Right lobe of liver (tissue), 6 donors: ENCODE data around the gene CPPED1. TPM values are rescaled to one million over a fixed set of nuclear protein-coding genes. Genes with fewer than 3 reads are reported as not detected.
"Not testable (repeated sequence)": the region's sequence is repeated elsewhere in the genome, so short reads cannot be mapped to it uniquely, and the experiment has no call there.

ENCODE experiments used
- ATAC-seq, 4 donors: fragments of 200-7000 bp; cut with Tn5 transposase; one replicate each; pipeline ENCODE4 v1.9.1; 2020; ENCODE audit warnings: mild to moderate bottlenecking in 4 of 4, moderate library complexity in 4 of 4
- DNase-seq, 3 donors: peaks; one replicate each; pipeline ENCODE4 v3.0.0-alpha.2; 2020
- H3K27ac ChIP-seq, 3 donors: fragments of 200-600 bp; one replicate each; pipeline ENCODE4 v1.8.0; 2022
- H3K27me3 ChIP-seq, 2 donors: fragments of 200-600 bp; one replicate each; pipeline ENCODE4 v1.8.0; 2022
- H3K36me3 ChIP-seq, 4 donors: fragments of 200-600 bp; sonication (generic) in 1 of 4; one replicate each; pipeline versions ENCODE4 v1.5.1 to v1.8.0; 2017 to 2022; ENCODE audit warnings: control low read depth in 1 of 4
- H3K4me1 ChIP-seq, 4 donors: fragments of 200-600 bp; sonication (generic) in 1 of 4; one replicate each; pipeline versions ENCODE4 v1.5.1 to v1.8.0; 2017 to 2022; ENCODE audit warnings: control low read depth in 1 of 4
- H3K4me3 ChIP-seq, 3 donors: fragments of 200-600 bp; one replicate each; pipeline ENCODE4 v1.8.0; 2022
- H3K9me3 ChIP-seq, 4 donors: fragments of 200-600 bp; sonication (generic) in 1 of 4; one replicate each; pipeline versions ENCODE4 v1.5.1 to v1.8.0; 2017 to 2022; ENCODE audit warnings: control low read depth in 1 of 4
- CTCF ChIP-seq, 4 donors: fragments of 200-600 bp in 3 of 4; fragments of 450-650 bp in 1 of 4; IDR thresholded peaks; one replicate each; pipeline versions ENCODE4 v1.5.1 to v1.8.0; 2016 to 2022; ENCODE audit warnings: antibody characterized with exemption in 4 of 4, mild to moderate bottlenecking in 2 of 4
- POLR2A ChIP-seq: fragments of 450-650 bp; IDR thresholded peaks from one replicate; pipeline ENCODE4 v1.6.1; 2017; ENCODE audit warnings: antibody characterized with exemption, mild to moderate bottlenecking
- WGBS: methylation state at CpG from one replicate; pipeline ENCODE4 v1.1.6; 2018; ENCODE audit warnings: low coverage, low lambda C conversion rate; ENCODE audit not compliant: insufficient coverage; ENCODE audit errors: missing lambda C conversion rate; 5-methylcytosine and 5-hydroxymethylcytosine counted together
- intact Hi-C, 2 donors: fragments of 100-400 bp; cut with DNase I; formaldehyde crosslinking; loops; one replicate each; pipeline versions ENCODE4 v1.11.2 to v1.14.1; 2022
- total RNA-seq, 6 experiments: library from RNA; depleted of rRNA in 2 of 6; stranded (reverse); fragments of >200 nt in 2 of 6; fragmentation: NEBNext Ultra II Directional in 3 of 6; extraction: Animal tissue kit (Norgen Biotek cat#: 25700) in 3 of 6; gene quantifications; one replicate each; pipeline versions ENCODE4 v1.1.0 to v1.2.4, GENCODE V29; 2016 to 2023
- donor health status: DM: no; HTN: yes; CAD: no.
- donor health status: DM: no; HTN: no; CAD: no.
- donor health status: DM: no; HTN: no; CAD: no.
- donor health status: DM: no; HTN: yes; CAD: no.
- donor health status: DM: no; HTN: yes; CAD: no.

CPPED1 gene
- total RNA-seq, 6 experiments from 2014 or later = 24.0 to 41.6 (median 31.0) TPM

DNA sequence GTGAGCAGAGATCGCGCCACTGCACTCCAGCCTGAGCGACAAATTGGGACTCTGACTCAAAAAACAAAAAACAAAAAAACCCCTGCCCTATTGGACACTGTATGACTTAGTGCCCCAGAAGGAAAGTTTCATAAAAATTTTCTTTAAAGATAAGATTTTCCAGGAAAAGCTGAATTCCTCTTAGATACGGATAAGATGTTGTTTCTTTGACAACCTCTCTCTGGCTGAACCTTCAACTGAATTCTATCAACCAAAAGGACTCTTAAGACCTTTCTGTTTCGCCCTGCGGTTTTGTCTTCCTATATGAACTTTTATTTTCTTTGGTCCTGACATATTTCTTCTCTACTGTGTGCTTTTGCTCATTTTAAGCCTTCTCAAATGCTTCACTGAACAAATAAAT lies 35.8 kb downstream of the CPPED1 start:
- peaks cover 0 to 24% (median 3%) of the 10 kb centered on the region in 4 donors for H3K4me1 ChIP-seq
- no peak for TF ChIP-seq POLR2A
- TF ChIP-seq CTCF (IDR thresholded peaks at IDR 0.05) = no peak
- intact Hi-C loops = no loop called here
- DNase-seq = no peak
- WGBS = 76% methylated on average over 6 of the region's 6 CpGs
- no peaks in the 10 kb centered on the region for H3K9me3 ChIP-seq
- H3K27ac ChIP-seq = no peak overlapping the region
- no peak overlapping the region for H3K4me3 ChIP-seq
- ATAC-seq = no peak
- H3K36me3 ChIP-seq = peaks cover 0 to 3% (median 0%) of the 10 kb centered on the region in 4 donors
- no peaks in the 10 kb centered on the region for H3K27me3 ChIP-seq

- intact Hi-C loops = no loop called here
- no peak overlapping the region for H3K27ac ChIP-seq
- TF ChIP-seq CTCF (IDR thresholded peaks at IDR 0.05) = no peak
- TF ChIP-seq POLR2A = no peak
- no peaks in the 10 kb centered on the region for H3K27me3 ChIP-seq
- DNase-seq = no peak
- H3K4me3 ChIP-seq = no peak overlapping the region
- peaks cover 0 to 3% (median 0%) of the 10 kb centered on the region in 4 donors for H3K36me3 ChIP-seq
- H3K9me3 ChIP-seq = no peaks in the 10 kb centered on the region
- WGBS = 95% methylated on average over 3 of the region's 5 CpGs
- H3K4me1 ChIP-seq = peaks cover 0 to 20% (median 2%) of the 10 kb centered on the region in 4 donors
- no peak for ATAC-seq
Observed at GRCh38 chr16:12766853-12767252, 36.8 kb downstream of the CPPED1 start.

- 46% methylated on average over 3 of the region's 3 CpGs for WGBS
- DNase-seq, H3K4me3 ChIP-seq, ATAC-seq, H3K36me3 ChIP-seq, H3K27me3 ChIP-seq, intact Hi-C loops, H3K9me3 ChIP-seq, H3K27ac ChIP-seq: not testable (repeated sequence)
- peaks cover 0 to 21% (median 0%) of the 10 kb centered on the region in 4 donors for H3K4me1 ChIP-seq
Observed at GRCh38 chr16:12766208-12766607, 37.5 kb downstream of the CPPED1 start.

DNA sequence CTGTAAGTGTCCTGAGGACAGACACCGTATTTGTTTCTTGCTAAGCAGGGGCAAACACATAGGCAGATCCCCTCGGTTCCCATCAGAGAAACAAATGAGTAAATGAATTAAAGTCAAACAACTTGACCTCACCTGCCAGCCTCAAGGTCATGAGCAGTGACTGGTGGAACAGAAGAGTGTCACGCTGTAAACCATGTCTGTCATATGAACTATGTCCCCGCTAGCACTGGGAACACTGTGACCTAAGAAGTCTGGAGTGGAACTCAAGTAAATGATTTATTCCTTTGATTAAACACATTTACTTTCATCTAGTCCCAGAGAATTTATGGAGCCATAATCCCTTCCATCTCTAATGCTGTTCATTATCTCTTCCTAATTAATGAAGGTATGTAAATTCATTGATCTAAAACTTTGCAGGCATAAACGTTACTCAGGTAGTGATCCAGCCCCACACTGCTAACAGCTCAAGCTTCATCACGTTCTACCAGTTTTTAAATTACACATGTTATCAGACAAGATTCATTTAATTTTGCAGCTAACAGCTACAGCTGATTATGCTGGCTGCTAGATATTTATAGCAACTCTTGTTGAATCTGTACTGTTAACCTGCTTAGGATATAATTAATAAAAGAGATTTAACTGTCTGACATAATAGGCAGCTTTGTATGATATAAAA lies 38.7 kb downstream of the CPPED1 start:
- TF ChIP-seq CTCF (IDR thresholded peaks at IDR 0.05) (no peak), POLR2A (no peak)
- Histone ChIP-seq H3K27ac (peak overlapping the region in 2 of 3 donors; percentile 11 to 49), H3K9me3 (no peaks in the 10 kb centered on the region), H3K36me3 (no peaks in the 10 kb centered on the region), H3K4me3 (no peak overlapping the region), H3K27me3 (no peaks in the 10 kb centered on the region), H3K4me1 (peaks cover 0 to 26% (median 0%) of the 10 kb centered on the region in 4 donors)
- no peak for DNase-seq
- intact Hi-C loops = no loop called here
- peak; percentile 55 to 66 (median 61) for ATAC-seq
- WGBS = 57% methylated on average over 6 of the region's 6 CpGs

GRCh38 chr16:12763517-12763916 lies 40.2 kb downstream of the CPPED1 start:
- Histone ChIP-seq H3K27me3 (no peaks in the 10 kb centered on the region), H3K4me3 (no peak overlapping the region), H3K27ac (no peak overlapping the region), H3K9me3 (no peaks in the 10 kb centered on the region), H3K4me1 (peaks cover 0 to 33% (median 0%) of the 10 kb centered on the region in 4 donors), H3K36me3 (no peaks in the 10 kb centered on the region)
- ATAC-seq (peak in 1 of 4 donors; percentile 27), DNase-seq (no peak)
- TF ChIP-seq POLR2A (no peak), CTCF (IDR thresholded peaks at IDR 0.05) (no peak)
- intact Hi-C loops = no loop called here
- 54% methylated on average over 2 of the region's 3 CpGs for WGBS
